ENCODE measurements around the gene CCNJ. TPM values are rescaled to one million over a fixed set of nuclear protein-coding genes. Genes with fewer than 3 reads are reported as not detected.
"Not testable (repeated sequence)": the region's sequence is repeated elsewhere in the genome, so short reads cannot be mapped to it uniquely, and the experiment has no call there.

Gene CCNJ, protein sequence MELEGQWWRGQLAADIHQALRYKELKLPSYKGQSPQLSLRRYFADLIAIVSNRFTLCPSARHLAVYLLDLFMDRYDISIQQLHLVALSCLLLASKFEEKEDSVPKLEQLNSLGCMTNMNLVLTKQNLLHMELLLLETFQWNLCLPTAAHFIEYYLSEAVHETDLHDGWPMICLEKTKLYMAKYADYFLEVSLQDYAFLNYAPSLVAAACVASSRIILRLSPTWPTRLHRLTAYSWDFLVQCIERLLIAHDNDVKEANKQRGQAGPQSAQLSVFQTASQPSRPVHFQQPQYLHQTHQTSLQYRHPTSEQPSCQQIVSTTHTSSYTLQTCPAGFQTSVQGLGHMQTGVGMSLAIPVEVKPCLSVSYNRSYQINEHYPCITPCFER
- total RNA-seq, result 11.6 and 13.9 TPM in 2 replicates

DNA sequence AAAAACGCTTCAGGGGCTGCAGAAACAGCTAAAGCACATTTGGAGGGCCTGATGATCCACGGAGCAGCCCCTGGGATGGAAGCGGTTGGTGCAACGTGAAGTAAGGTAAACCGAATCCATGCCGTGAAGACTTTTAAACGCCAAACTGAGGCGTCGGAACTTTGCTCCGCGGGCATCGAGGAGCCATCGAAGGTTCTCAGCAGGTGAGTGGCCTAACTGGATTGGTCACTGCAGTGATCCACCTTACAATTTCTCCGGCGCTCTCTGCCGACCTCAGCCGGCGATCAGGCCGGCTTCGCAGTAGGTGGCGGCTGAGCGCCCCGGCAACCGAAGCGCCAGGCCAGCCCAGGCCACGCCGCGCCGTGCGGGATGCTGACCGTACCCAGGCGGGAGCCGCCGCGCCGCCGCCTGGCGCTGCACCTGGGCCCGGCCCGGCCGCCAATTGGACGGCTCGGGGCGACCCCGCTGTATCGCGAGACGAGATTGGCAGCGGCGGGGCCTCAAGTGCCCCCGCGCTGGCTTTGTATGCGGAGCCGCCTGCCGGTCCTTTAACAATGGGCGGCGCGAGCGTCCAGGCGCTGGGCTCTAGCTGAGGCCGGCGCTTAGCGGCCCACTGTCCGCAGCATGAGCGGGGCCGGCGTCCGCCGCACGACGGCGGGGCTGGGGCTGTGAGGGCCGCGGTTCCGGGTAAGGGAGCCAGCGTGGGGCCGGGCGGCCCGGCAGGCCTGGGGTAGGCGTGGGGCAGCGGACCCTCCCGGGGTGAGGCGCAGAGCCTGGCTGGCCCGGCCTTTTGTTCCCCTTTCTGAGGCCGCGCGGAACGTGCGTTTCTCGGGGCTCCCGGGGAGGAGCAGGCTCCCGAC lies at the start of gene CCNJ:
TSS of gene CCNJ (plus strand) at position 551 of the 860 bp plus-strand sequence. CDS start 811 bp downstream, outside the sequence.
- DNase-seq (ENCODE audit: low read depth), result peak; percentile 62

DNA sequence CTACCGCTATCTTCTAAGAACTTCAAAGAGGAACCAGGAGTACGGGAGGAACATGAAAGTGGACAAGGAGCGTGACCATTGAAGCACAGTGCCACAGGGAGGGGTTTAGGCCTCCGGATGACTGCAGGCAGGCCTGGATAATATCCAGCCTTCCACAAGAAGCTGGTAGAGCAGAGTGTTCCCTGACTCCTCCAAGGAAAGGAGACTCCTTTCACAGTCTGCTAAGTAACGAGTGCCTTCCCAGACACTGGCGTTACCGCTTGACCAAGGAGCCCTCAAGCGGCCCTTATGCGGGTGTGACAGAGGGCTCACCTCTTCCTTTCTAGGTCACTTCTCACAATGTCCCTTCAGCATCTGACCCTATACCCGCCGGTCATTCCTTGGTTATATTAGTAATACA lies 49.0 kb upstream of the CCNJ start:
- DNase-seq (ENCODE audit: low read depth), result not testable (repeated sequence)

DNA sequence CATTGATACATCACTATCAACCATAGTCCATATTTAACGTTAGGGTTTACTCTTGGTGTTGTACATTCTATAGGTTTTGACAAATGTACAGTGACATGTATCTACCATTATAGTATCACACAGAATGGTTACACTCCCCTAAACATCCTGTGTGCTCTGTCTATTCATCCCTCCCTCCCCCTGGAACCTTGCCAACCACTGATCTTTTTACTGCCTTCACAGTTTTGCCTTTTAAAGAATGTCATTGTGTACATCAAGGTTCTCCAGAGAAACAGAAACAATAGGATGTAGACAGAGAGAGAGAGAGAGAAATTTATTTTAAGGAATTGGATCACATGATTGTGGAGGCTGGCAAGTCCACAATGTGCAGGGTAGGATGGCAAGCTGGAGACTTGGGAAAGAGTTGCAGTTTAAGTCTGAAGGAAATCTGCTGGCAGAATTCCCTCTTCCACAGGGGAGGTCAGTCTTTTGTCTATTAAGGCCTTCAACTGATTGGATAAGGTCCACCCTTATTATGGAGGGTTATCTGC lies 45.1 kb upstream of the CCNJ start:
- DNase-seq (ENCODE audit: low read depth), result no peak

DNA sequence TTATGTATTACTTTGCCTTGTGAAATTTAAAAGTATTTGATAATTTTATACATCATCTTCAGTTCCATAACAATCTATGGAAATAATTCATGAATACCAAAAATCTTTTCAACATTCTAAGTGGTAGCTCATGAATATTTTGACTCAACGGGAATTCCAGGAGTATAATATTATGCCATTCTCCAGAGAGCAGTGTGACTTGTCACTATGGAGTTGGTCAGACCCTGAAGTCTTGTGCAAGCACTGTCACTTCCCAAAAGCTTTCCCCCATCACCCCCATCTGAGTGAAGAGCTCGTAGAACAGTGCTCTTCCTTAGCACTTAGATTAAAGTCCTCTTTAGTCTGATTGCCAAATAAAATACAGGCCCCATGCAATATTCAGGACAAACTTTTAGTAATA lies 29.4 kb upstream of the CCNJ start:
- DNase-seq (ENCODE audit: low read depth), result no peak

DNA sequence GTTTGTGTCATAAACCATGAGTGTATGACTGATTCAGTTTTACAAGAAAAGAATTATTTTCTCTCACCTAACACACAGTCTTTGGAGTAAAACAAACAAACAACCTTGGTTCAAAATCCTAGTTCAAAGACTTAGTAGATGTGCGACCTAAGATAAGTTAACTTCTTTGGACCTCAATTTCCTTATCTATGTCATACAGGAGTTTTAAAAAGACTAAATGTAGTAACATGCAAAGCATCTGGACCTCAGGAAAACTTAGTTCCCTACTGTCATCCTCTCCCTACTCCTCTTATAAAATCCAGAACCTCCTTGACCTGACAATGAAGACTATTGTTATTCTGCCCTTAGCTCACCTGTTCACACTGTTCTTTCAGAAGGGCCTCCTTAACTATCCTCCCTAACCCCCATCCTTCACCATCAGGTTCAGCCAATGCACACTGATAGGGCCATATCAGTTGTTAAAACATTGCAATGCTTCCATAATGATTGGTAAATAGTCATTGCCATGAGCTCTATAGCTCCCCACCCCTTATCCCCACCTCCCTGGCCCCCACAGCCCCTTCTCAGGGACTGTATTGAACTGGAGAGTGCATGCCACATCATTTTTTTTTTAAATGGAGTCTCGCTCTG lies 28.8 kb upstream of the CCNJ start:
- DNase-seq (ENCODE audit: low read depth), result no peak

DNA sequence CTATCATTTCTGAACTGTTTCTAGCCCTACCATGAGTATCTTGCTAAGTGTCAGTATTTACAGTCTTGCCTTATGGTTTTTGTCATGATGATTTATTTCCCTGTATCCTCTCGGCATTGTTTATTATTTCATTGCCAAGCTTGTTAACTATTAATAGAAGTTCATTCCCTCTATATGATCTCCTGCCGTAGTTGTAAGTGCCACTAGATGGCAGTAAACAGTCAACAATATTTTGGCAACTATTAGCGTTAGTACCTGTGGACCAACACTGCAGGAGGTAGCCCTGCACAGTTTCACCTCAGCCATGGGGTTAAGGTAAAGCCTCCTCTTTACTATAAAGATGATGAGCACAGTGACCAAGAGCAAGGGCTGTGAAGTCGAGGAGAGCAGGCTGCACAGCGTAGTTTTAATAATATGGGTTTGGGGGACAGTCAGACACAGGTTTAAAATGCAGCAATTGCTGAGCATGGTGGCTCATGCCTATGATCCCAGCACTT lies 26.1 kb upstream of the CCNJ start:
- peak; percentile 67 for DNase-seq (ENCODE audit: low read depth)

DNA sequence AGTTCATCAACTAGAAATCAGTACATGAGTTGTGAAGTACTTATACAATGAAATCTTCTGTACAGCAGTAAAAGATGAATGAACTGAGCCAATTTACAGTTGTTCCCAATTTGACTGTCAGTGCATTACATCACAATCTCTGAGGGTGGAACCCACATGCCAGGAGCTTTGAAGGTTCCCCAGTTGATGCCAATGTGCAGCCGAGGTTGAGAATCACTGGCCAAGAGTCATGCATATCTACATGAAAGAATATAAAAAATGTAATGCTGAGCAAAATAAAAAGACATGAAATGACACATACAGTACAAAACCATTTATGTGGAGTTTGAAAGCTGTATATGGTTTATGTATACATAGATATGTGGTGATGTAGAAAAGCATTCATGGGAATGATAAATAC lies 22.1 kb upstream of the CCNJ start:
- no peak for DNase-seq (ENCODE audit: low read depth)

DNA sequence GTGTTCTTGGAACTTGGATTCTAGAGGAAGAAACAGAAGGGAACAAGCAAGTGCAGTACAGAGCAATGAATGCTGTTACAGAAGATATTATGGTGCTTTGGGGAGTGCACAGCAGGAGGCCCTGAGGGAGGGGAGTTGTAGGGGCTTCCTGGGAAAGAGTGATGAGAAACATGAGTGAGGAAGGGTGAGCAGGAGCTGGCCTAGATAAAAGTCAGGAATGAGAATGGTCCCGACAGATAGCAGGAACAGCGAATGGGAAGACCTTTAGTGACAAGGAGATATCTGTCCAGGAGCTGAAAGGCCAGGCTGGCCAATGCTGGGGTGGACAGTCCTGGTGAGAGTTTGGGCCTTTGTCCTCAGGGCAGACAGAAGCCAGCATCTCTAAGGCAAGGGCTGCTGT lies 20.6 kb upstream of the CCNJ start:
- no peak for DNase-seq (ENCODE audit: low read depth)

DNA sequence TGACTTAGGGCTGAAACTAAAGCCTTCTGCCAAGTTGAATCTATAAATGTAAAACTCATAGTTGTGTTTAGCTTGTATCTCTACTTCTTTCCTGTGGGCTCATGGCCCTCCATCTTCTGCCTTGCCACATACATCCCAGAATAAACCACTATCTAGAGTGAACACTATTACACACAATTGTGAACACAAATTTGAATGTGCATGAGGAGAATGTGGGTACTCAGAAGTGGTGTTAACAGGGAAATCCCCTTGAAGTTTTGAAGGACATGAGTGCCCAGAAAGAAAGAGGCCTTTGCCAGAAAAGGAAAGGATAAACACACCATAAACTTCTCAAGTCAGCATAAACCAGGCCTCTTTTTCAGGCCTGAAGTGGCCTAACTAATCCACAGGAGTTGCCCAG lies 20.2 kb upstream of the CCNJ start:
- DNase-seq (ENCODE audit: low read depth), result no peak

DNA sequence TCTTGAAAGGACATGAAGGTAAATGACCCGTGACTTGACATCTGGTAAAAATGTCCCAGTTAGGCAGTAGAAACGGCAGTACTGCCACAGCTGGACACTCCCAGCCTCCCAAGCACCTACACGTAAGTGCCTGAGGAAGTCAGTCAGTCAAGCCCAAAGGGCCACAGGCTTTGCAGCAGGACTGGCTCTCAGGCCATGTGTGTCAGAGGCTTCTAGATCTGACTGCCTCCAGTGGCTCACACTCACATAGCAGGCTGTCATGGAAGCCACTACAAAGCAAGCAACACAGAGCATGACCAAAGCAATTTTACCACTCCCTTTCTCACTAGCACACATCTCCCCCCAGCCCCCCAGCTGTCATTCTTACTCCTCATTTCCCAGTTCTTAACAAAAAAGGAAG lies 17.8 kb upstream of the CCNJ start:
- DNase-seq (ENCODE audit: low read depth), result peak; percentile 69

DNA sequence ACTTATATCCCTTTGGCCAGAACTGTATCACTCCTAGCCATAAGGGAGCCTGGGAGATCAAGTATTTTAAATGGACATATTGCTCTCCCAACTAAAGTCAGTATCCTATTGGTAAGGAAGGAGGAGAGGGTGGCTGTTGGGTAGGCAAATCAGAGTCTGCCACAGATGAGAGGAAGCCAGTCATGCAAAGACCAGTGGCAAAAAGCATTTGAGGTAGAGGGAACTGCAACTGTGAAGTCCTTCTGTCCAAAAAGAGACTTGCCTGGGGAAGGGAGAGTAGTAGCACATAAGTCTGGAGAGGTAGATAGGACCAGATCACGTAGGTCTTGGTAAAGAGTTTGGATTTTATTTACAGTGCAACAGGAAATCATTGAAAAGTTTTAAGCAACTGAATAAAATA lies 8.8 kb upstream of the CCNJ start:
- no peak for DNase-seq (ENCODE audit: low read depth)

DNA sequence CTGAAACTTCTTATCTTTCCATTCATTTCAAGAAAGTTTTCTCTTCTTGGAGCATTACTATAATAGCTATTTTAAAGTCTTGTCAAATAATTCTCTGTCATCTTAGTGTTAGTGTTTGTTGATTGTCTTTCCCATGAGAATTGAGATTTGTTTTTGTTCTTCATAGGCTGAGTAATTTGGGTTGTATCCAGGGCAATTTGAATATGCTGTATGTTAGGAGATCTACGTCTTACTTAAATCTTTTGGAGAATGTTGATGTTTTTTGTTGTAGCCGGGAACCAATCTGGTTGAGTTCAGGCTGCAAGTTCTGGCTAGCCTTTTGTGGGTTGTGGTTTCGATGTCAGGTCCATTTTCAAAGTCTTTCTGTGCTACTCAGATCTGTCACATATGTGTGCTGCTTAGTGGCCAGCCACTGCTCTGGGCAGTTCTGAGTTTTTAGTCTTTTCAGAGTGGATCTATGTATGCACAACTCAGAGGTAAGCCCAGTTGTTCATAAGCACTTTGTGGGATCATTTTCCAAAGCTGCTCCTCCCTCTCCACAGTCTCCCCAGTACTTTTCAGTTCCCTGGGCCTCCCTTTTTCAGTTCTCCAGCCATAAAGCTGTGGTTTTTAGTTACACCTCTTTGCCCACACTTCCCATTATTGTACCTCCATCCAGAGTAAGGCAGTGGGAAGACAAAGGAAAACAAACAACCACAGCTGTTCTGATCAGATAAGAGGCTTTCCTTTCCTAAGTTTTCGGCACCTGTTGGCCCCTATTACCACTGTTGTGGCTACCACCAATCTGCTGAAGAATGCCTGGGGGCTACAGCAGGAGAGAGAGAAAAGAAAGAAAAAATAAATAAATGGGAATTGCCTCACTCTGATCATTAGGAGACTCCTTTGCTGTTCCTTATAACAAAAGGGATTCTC lies 4.7 kb upstream of the CCNJ start:
- no peak for DNase-seq (ENCODE audit: low read depth)

DNA sequence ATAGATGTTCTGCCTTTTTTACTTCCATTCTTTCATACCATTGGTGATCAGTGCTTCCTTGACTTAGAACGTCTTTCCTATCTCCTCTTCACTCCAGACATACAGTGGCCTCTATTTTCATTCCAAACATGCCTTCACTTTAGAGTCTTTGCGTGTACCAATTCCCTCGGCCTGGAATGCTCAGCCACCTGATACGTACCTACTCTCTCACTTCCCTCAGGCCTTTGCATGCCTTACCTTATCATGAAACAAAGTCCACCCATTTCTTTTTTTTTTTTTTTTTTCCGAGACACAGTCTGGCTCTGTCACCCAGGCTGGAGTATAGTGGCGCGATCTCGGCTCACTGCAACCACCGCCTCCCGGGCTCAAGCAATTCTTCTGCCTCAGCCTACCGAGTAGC lies 2.2 kb upstream of the CCNJ start:
- no peak for DNase-seq (ENCODE audit: low read depth)

DNA sequence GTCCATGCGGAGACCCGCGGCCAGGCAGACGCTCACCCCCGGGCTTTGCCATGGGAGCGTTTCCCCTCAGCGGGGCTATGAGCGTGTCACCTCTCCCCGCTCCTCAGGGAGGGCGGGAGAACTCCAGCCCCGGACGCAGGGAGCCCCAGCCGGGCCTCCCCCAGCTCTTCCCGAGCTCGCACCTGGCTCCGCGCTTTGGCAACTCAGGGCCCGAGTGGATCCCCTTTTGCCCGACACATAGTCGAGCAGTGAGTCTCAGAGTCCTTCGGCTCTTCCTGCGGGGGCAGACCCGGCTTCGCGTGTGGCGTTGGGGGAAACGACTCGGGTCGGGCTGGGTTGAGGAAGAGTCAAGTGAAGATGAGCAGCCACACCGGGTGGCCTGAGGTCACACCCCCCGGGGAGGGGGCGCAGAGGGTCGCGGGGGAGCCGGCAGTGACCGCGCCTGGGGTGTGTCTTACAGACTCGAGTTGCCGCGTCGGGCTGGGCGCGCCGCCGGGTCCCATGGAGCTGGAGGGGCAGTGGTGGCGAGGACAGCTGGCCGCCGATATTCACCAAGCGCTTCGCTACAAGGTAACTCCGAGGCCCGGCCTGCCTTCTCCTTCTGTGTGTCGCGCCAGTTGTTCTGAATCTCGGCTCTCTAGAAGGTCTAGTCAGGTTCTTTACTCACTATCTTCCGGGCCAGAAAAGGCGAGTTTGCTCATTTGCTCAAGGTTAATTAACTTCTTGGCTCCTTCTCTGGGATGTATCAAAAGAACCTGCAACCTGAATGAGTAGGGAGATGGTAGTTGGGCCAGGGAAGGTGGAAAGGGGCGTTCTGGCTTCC lies 721 bp downstream of the CCNJ start:
- peak; percentile 22 for DNase-seq (ENCODE audit: low read depth)

DNA sequence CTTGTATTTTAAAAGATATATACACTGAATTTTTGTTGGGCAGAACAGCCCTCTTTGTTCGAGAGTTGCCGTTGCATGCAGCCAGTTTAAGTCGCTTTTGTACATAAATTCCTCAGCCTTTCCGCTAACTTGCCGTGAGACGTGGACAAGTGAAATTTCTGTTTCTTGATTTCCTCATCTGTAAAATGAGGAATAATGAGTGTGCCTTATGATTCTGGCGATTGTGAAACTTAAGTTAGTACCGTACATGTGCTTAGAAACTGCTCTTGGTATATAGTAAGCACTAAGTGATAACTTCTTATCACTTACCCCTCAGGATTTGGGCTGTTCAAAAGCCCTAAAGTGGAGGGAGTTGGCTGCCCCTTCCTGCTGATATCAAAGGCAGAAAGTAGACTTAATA lies 1.4 kb downstream of the CCNJ start:
- DNase-seq (ENCODE audit: low read depth), result peak; percentile 45

DNA sequence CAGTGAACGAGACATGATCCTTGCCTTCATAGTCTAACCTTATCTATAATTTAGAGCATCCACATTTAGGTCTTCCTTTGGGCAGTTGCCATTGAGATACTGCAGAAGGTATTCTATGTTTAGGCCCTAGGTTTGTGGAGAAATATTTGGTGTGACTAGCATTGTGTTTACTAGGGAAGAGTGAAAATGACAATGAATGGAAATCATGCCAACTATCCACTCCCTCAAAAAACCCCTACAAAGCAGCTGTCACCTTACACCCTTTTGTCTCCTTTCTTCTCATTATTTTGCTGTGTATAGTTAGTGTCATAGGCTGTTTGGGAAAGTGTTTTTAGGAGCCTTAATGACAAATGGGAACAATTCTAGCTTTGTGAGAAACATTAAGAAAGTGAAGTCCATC lies 3.2 kb downstream of the CCNJ start:
- DNase-seq (ENCODE audit: low read depth), result no peak

DNA sequence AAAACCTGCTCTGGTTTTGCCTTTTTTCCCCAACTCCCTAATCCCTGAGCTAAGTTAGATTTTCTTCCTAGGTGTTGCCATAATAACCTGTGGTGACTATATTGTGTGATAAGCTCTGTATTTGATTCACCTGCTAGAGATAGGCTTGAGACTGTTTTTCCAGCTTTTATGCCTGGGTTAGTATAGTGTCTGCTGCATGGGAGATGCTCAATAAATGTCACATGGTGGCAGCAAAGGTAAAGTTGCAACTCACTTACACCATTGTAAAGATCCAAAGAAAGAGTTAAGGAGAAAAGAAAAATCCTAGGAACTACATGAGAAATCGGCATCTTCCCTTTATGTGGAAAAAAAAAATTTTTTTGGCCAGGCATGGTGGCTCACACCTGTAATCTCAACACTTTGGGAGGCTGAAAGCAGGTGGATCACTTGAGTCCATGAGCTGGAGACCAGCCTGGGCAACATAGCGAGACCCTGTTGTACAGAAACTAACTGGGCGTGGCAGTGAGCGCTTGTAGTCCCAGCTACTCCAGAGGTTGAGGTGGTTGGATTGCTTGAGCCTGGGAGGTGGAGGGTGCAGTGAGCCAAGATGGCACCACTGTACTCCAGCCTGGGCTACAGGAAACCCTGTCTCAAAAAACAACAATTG lies 3.7 kb downstream of the CCNJ start:
- DNase-seq (ENCODE audit: low read depth), result peak; percentile 15

DNA sequence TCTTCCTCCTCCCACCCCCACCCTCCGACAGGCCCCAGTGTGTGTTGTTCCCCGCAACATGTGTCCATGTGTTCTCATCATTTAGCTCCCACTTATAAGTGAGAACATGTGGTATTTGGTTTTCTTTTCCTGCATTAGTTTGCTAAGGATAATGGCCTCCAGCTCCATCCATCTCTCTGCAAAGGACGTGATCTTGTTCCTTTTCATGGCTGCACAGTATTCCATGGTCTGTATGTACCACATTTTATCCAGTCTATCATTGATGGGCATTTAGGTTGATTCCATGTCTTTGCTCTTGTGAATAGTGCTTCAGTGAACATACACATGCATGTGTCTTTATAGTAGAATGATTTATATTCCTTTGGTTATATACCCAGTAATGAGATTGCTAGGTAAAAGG lies 4.5 kb downstream of the CCNJ start:
- not testable (repeated sequence) for DNase-seq (ENCODE audit: low read depth)

DNA sequence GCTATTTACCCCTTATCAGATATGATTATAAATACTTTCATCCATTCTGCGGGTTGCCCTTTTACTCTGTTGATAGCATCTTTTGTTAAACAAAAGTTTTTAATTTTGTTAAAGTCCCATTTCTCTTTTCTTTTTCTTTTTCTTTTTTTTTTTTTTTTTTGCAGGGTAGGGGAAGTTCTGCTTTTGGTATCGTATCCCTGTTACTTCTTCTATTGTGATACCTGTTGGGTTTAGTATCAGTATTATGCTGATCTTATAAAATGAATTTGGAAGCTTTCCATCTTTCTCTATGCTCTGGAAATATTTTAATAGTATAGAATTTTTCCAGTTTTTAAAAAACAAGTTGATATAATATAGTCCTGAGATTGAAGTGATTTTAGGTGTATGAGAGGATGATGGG lies 6.0 kb downstream of the CCNJ start:
- DNase-seq (ENCODE audit: low read depth), result no peak

DNA sequence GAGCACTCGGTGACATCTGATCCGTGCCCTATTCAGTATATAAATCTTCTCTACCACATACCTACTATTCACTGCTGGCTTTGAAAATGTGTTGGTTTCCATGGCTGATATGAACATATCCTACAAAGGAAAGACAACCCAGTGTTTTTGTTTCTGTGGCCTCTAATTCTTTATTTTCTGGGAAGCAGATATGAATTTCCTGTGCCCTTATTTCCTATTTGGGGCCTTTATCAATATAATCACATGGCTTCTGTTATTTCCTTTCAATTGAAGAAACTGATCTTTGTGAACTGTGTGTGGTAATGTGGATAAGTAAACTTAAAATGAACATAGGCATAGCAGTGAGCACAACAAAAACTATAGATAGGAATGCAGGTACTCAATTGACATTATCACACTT lies 10.6 kb downstream of the CCNJ start:
- no peak for DNase-seq (ENCODE audit: low read depth)

Measured in renal cortical epithelial cell (primary cell).